K562 (cell line): ENCODE measurements around the gene ODAD3. TPM values are rescaled to one million over a fixed set of nuclear protein-coding genes. Genes with fewer than 3 reads are reported as not detected.

Experiments
- ADNP ChIP-seq: fragments of 200-800 bp; sonication (Bioruptor generic); IDR thresholded peaks from 2 replicates; pipeline ENCODE4 v1.6.1; 2016; ENCODE audit warnings: missing genetic modification characterization, missing compliant biosample characterization
- BRD4 ChIP-seq: fragments of 200-600 bp; sonication (generic); IDR thresholded peaks from 2 replicates; pipeline ENCODE4 v1.6.1; 2017; ENCODE audit warnings: inconsistent platforms
- CEBPB ChIP-seq: fragments of 450-650 bp; IDR thresholded peaks from 2 replicates; pipeline ENCODE4 v1.6.1; 2016; ENCODE audit warnings: missing genetic modification characterization, missing compliant biosample characterization
- DNMT1 ChIP-seq: fragments of 450-650 bp; IDR thresholded peaks from 2 replicates; pipeline ENCODE4 v1.6.1; 2016; ENCODE audit warnings: antibody characterized with exemption, mild to moderate bottlenecking
- FOXJ2 ChIP-seq: fragments of 200-800 bp; sonication (Bioruptor generic); IDR thresholded peaks from 2 replicates; pipeline ENCODE4 v1.6.1; 2016; ENCODE audit warnings: missing genetic modification characterization, missing compliant biosample characterization
- IRF9 ChIP-seq: fragments of 450-650 bp; IDR thresholded peaks from 2 replicates; pipeline ENCODE4 v1.6.1; 2016; ENCODE audit warnings: missing biosample characterization, missing genetic modification characterization
- MIER1 ChIP-seq: fragments of 450-650 bp; IDR thresholded peaks from 2 replicates; pipeline ENCODE4 v1.6.1; 2016; ENCODE audit warnings: antibody characterized with exemption, mild to moderate bottlenecking, low read depth
- PKNOX1 ChIP-seq: fragments of 450-650 bp; IDR thresholded peaks from 2 replicates; pipeline ENCODE4 v1.6.1; 2016
- POLR2AphosphoS2 ChIP-seq: IDR thresholded peaks from 2 replicates; pipeline ENCODE4 v1.6.1; 2012; ENCODE audit warnings: low read length, improper control_type of control experiment
- PYGO2 ChIP-seq: fragments of 450-650 bp; IDR thresholded peaks from 2 replicates; pipeline ENCODE4 v1.6.1; 2016; ENCODE audit warnings: mild to moderate bottlenecking, missing genetic modification characterization, moderate library complexity, missing compliant biosample characterization
- SRF ChIP-seq, 2 experiments: fragments of 250-450, 450-650 bp in 1 of 2; sonication (Bioruptor Pico) in 1 of 2; sonication (generic) in 1 of 2; formaldehyde crosslinking; IDR thresholded peaks; 2 replicates each; pipeline versions ENCODE4 v1.5.0 to v1.5.1; 2020 to 2022; ENCODE audit warnings: mild to moderate bottlenecking in 1 of 2, missing genetic modification reagents in 1 of 2
- TBL1XR1 ChIP-seq, 2 experiments: IDR thresholded peaks; 2 replicates each; pipeline ENCODE4 v1.6.1; 2012; ENCODE audit warnings: improper control_type of control experiment in 2 of 2, low read length in 2 of 2, mild to moderate bottlenecking in 1 of 2
- TEAD1 ChIP-seq, 2 experiments: fragments of 450-650 bp in 1 of 2; sonication (generic) in 1 of 2; formaldehyde crosslinking; IDR thresholded peaks; 2 replicates each; pipeline versions ENCODE4 v1.4.0 to v1.8.0; 2020 to 2022; ENCODE audit warnings: mild to moderate bottlenecking in 2 of 2, missing genetic modification reagents in 1 of 2
- TFAP4 ChIP-seq: sonication (generic); formaldehyde crosslinking; IDR thresholded peaks from 2 replicates; pipeline ENCODE4 v1.8.0; 2022; ENCODE audit warnings: missing genetic modification reagents, mild to moderate bottlenecking, moderate library complexity, borderline replicate concordance
- ZBTB7A ChIP-seq: IDR thresholded peaks from 2 replicates; pipeline ENCODE4 v1.6.1; 2011; ENCODE audit warnings: low read depth, mild to moderate bottlenecking, low read length, moderate library complexity, borderline replicate concordance; ENCODE audit not compliant: control insufficient read depth
- ZNF282 ChIP-seq: sonication (generic); formaldehyde crosslinking; IDR thresholded peaks from 2 replicates; pipeline ENCODE4 v1.8.1; 2023; ENCODE audit warnings: missing genetic modification reagents
- polyA plus RNA-seq, 8 experiments: library from polyadenylated mRNA; depleted of rRNA in 4 of 8; stranded (reverse) in 5 of 8; unstranded in 3 of 8; fragments of >200 nt; fragmentation: Nextera tagmentation in 2 of 8; fragmentation: Illumina TruSeq in 1 of 8; extraction: Ambion mirVana in 2 of 8; extraction: Trizol in 1 of 8; gene quantifications; 2 replicates each; pipeline versions ENCODE4 v1.2.1 to v1.2.3, GENCODE V29; 2011 to 2014; ENCODE audit warnings: inconsistent platforms in 1 of 8, missing spikeins in 1 of 8
- total RNA-seq, 7 experiments: library from RNA; depleted of rRNA in 6 of 7; stranded (reverse); fragments of >200 nt in 6 of 7; fragmentation: Illumina TruSeq in 2 of 7; extraction: Trizol in 2 of 7; gene quantifications; 2 replicates each; pipeline versions ENCODE4 v1.2.1 to v1.2.3, GENCODE V29; 2011 to 2021; ENCODE audit warnings: low replicate concordance in 1 of 7

The ODAD3 gene
- total and polyA plus RNA-seq, 9 of the 15 experiments (the other 6 are each of a cell fraction or from before 2014, with no cell fraction given), result 0.07 to 0.72 (median 0.14) TPM; not detected in 2

DNA sequence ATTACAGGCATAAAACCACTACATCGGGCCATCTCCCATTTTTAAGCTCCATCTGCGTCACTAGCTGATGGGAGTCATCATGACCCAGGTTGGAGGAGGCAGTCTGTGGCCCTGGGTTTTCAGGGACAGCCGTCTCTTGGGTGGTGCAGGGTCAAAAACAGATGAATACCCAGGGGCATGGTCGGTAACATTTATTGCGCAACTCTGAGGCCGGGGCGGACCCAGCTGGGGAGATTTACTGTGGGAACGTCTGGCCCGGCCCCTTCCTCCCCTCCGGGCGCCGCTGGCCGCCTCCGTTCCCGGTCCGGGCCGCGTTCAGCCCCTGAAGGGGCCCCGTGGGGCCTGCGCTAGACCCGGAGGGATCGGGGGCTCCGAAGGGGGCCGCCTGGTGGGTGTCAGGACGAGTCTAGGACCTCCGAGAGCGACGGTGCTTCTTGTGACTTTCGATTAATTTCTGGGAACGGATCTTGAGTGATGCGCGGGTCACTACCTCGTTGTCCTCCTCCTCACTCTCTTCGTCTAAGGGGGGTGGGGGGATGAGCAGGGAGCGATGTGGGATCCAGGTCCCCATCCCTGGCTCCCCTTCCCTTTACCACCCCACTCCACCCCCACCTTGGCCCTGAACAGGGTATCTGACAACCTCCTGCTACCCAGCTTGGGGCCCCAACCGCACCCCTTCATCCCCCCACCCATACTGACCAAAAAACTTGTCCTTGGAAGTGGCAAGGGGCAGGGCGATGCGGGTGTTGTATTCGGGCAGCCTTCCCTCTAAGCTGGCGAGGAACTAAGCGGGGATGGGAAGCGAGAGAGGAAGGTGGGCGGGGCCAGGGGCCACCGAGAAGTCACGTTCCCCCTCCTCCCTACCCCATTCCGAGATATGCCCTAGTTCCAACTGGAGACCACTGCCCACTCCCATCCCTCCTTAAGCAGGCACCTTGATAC lies 14.2 kb downstream of the ODAD3 start (continued):
- TF ChIP-seq TFAP4 (CRISPR knock-in tag) (0 out of 2 replicates have a peak, but pooled peaks have one; percentile 18), SRF (CRISPR knock-in tag; IDR thresholded peaks at IDR 0.05) (no peak), ADNP (tag) (no peak), MIER1 (no peak), TEAD1 (CRISPR knock-in tag; IDR thresholded peaks at IDR 0.05) (no peak), IRF9 (peak; percentile 67; the same call in 1 of the 2 replicates), ZNF282 (no peak), CEBPB (tag) (peak; percentile 99), BRD4 (no peak), FOXJ2 (tag) (no peak), DNMT1 (no peak), PKNOX1 (peak; percentile 66), PYGO2 (tag) (no peak), TBL1XR1 (IDR thresholded peaks at IDR 0.05; ENCODE audit: low read length in 2 of 2) (no peak), ZBTB7A (peak; percentile 32; the same call in 1 of the 2 replicates), POLR2AphosphoS2 (no peak)
- TF ChIP-seq, all 486 proteins: peak for 9
